ENCODE data around the gene UTP14C.
"Not testable (repeated sequence)": the region's sequence is repeated elsewhere in the genome, so short reads cannot be mapped to it uniquely, and the experiment has no call there.

The UTP14C gene

GRCh38 chr13:52024481-52024880 is at the start of gene UTP14C:
TSS of gene UTP14C (plus strand) at chr13:52024691. CDS start at chr13:52028805, 4,114 bp downstream.
- no peak for DNase-seq (ENCODE audit: low read depth in 2 of 3, low spot score in 1 of 3)

DNA sequence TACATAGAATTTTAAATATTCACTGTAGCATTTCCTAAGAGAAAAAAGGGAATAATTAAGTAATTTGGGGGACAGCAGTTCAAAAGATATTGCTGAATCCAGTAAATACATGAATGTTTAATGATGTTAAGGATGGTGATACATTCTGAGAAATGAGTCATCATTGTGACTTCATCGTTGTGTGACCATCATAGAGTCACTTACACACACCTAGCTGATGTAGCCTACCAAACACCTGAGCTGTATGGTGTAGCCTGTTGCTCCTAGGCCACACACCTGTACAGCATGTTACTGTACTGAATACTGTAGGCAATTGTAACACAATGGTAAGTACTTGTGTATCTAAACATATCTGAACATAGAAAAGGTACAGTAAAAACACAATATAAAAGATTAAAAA is 48.1 kb upstream of the UTP14C start:
- no peak for DNase-seq (ENCODE audit: low read depth in 2 of 3, low spot score in 1 of 3)

DNA sequence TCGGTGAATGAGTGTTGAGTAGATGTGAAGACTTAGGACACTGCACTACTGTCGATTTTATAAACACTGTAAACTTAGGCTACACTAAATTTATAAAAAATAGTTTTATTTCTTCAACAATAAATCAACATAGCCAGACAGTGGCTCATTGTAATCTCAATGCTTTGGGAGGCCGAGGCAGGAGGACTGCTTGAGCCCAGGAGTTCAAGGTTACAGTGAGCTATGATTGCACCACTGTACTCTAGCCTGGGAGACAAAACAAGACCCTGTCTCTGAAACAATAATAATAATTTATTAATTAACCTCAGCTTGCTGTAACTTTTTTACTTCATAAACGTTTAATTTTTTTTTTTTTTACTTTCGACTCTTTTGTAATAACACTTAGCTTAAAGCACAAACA is 47.6 kb upstream of the UTP14C start:
- no peak for DNase-seq (ENCODE audit: low read depth in 2 of 3, low spot score in 1 of 3)

DNA sequence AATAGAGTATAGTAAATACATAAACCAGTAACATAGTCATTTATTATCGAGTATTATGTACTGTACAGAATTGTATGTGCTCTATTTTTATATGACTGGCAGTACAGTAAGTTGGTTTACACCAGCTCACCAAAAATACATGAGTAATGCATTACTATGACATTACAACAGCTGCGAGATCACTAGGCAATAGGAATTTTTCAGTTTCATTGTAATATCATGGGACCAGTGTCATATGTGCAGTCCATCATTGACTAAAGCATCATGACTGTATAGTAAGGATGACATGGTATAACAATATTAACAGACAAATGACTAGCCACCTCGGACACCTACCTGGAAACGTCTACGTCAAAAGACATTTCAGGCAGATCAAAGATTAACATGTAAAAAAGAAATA is 46.9 kb upstream of the UTP14C start:
- no peak for DNase-seq (ENCODE audit: low read depth in 2 of 3, low spot score in 1 of 3)

DNA sequence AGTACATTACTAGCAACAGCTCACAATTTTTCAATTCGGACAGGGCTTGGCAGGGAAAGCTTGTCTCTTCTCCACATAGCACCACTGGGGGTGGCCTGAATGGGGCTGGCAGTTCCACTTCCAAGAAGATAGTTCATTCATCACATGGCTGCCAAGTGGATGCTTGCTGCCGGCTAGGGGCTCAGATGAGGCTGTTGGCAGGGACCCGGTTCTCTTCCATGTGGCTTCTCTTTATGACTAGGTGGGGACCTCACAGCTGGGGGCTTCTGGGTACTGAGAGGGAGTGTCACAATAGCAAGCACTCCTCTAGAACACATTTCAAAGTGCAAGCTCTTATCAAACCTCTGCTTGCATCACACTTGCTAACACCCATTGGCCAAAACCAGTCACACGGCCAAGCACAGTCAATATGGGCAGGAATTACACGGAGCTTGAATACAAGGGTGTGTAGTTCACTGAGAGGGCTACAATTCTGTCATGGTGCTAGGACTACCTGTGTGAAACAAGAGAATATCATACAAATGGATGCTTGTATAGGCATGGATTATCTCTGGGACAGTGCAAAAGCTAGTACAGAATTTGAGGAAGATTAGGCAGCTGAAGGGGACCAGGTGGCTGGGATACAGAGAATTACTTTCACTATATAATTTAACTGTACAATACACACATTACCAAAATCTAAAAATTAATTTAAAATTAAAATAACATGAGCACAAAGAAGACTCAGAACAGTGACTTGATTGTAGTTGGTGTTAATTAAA is 45.5 kb upstream of the UTP14C start:
- no peak for DNase-seq (ENCODE audit: low read depth in 2 of 3, low spot score in 1 of 3)

DNA sequence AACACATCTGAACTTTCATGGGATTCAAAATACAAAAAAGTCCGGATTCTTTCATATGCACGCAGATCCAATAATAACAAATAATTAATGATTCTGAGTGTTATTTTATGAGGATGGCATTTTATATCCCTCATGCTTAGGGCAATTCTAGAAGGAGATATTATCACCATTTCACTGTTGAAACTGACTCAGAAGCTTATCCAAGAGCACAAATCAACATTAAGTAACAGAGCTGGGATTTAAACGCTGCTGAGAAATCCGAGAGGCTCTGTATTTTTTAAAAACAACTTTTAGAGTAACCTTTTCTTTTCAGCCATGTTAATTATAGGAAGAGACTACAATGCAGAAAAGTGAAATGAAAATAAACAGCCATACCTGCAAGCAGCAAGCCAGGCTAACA is 43.6 kb upstream of the UTP14C start:
- no peak for DNase-seq (ENCODE audit: low read depth in 2 of 3, low spot score in 1 of 3)

DNA sequence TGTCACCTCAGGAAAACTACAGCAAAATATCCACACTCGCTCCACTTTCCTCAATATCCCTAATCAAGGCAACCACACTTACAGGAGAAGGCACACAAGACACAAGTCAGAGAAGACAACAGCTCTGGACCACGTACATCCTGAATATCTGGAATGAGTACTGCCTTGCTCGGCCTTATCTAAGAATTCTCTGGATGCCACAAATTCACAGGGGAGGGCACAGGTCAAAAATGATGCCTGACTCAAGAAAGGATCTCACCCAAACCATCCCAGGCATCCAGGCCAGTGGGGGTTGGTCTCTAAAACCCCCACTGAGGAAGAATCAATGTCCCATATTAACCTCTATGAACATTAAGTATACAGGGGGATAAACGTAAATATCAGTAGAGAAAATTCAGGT is 43.1 kb upstream of the UTP14C start:
- DNase-seq (ENCODE audit: low read depth in 2 of 3, low spot score in 1 of 3) = no peak

DNA sequence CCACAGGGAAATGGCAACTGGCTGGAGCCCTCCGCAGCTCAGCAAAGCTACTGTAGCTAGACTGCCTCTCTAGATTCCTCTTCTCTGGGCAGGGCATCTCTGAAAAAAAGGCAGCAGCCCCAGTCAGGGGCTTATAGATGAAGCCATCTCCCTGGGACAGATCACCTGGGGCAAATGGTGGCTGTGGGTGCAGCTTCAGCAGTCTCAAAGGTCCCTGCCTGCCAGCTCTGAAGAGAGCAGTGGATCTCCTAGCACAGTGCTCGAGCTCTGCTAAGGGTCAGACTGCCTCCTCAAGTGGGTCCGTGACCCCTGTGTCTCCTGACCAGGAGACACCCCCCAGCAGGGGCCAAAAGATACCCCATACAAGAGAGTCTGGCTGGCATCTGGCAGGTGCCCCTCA is 41.2 kb upstream of the UTP14C start:
- DNase-seq (ENCODE audit: low read depth in 2 of 3, low spot score in 1 of 3) = not testable (repeated sequence)

- not testable (repeated sequence) for DNase-seq (ENCODE audit: low read depth in 2 of 3, low spot score in 1 of 3)
Measured at GRCh38 chr13:51984904-51985303, 39.6 kb upstream of the UTP14C start.

- DNase-seq (ENCODE audit: low read depth in 2 of 3, low spot score in 1 of 3) = no peak
Measured at GRCh38 chr13:51988988-51989618, 35.4 kb upstream of the UTP14C start.

- DNase-seq (ENCODE audit: low read depth in 2 of 3, low spot score in 1 of 3) = no peak
Measured at GRCh38 chr13:51993713-51994112, 30.8 kb upstream of the UTP14C start.

DNA sequence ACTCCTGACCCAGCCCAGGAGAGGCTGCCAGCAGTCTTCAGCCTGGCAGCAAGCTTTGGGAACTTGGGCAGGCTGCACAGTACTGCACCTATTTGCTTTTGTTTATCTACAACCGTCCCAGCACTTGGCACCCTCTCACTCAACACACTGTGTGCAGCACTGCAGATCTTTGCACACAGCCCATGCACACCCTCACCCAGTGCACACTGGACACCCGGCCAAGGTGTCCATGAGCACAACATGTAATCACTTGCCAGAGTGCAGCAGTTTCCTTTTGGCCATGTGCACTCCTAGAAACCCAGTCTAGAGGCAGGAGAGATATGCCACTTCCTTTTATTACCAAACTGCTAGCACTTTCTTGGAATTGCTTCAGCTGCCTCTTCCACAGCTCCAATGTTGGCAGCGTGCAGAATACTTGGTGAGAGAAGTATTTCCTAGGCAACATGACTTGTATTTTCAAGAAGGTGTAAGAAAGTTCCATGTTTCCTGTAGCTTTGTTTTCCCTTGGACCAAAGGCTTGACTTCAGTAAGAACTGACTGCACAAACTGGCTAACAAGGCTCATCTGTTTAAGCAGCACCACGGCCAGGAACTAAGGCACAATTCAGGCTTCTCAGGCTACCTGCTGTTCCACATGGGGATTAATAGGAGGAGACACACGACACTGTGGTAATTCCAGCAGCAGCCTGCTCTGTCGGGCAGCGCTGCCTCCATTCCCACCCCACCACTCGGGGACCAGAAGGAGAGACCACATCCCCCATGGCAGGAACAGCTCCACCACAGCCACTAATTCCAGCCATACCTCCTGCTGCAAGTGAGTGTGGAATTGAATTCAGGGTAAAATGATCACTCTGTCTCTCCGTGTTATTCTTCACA is 28.6 kb upstream of the UTP14C start:
- DNase-seq (ENCODE audit: low read depth in 2 of 3, low spot score in 1 of 3) = no peak

DNA sequence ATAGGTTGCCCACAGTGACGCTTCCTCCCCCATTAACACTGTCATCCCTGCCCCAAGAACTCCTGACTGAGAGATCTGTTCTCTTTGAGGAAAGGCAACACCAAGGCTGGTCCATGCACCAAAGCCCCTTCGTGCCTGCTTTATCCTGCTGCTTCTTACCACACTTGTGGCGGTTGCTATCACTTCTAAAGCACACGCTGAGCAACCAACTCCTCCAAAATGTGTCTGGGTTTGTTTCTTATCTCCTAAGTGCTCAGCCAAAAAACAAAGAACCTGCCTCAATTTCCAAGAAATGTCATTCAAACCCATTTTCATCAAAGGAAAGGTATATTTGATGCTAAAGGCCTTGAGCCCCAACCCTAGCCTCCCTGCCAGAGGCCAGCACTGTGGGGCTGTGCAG is 27.9 kb upstream of the UTP14C start:
- DNase-seq (ENCODE audit: low read depth in 2 of 3, low spot score in 1 of 3) = no peak

DNA sequence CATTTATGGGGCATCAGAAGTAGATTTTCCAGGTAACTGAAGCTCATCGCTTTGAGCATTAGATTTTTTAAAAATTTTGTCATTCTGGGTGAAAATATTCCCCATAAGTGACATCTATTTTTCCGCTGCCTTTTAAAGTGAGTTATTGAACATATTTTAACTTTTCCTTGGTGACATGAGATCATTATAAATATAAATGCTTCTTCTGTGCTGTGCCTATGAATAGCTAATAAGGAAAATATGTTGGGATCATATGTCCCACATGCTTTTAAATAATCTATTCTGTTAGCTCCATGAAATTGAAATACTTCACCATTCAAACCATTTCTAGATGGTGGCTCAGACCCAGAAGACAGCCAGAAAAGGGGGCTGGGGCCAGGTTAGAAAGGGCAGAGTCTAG is 27.3 kb upstream of the UTP14C start:
- DNase-seq (ENCODE audit: low read depth in 2 of 3, low spot score in 1 of 3) = no peak

- no peak for DNase-seq (ENCODE audit: low read depth in 2 of 3, low spot score in 1 of 3)
Measured at GRCh38 chr13:51997641-51998330, 26.7 kb upstream of the UTP14C start.

DNA sequence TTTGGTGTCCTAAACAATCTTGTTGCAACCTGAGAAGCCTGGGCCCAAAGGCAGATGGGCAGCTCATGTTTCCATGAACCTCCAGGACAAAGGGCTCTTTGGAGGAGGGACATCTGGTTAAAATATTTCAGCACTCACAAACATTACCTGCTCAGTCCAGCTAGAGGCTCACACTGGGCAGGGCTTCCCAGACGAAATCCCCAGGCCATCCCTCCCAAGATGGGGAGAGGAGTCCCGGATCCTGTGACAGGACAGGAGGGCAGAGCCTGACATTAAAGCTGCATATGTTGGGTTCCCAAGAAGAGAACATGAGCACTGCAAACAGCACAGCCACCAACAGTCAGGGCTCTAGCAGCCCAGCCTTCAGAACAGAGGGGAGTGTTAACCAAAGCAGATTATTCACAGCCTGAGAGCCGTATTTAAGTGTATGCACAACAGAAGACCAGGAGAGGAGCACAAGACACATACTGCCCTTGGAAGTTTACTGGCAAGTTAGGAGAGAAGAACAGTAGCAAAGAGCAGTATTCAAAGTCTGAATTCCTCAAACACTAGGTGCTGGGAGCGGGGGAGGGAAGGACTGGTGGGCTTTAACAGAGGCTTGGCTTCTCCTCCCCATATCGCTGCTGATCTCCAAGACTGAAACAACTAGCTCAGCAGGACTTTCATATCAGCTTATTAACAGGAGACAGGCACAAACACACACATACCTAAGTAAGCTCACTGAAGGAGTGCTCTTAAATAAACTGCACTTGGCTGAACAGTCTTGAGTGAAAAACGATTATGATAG is 25.6 kb upstream of the UTP14C start:
- DNase-seq (ENCODE audit: low read depth in 2 of 3, low spot score in 1 of 3) = no peak

- DNase-seq (ENCODE audit: low read depth in 2 of 3, low spot score in 1 of 3) = no peak
Measured at GRCh38 chr13:51999510-51999911, 25.0 kb upstream of the UTP14C start.

- DNase-seq (ENCODE audit: low read depth in 2 of 3, low spot score in 1 of 3) = no peak
Measured at GRCh38 chr13:51999921-52000320, 24.6 kb upstream of the UTP14C start.

GRCh38 chr13:52001120-52001731 is 23.3 kb upstream of the UTP14C start:
- no peak for DNase-seq (ENCODE audit: low read depth in 2 of 3, low spot score in 1 of 3)

DNA sequence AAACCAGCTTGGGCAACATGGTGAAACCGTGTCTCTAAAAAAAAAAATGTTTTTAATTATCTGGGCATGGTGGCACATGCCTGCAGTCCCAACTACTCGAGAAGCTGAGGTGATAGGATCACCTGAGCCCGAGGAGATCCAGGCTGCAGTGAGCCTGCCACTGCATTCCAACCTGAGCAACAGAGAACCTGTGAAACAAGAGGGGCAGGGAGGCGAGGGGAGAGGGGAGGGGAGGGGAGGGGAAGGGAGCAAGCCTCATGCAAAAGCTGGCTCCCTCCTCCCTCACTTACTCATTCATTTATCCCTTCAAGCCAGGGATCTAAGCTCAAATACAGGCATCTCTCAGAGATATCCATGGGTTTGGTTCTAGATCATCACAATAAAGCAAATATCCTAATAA is 22.1 kb upstream of the UTP14C start:
- no peak for DNase-seq (ENCODE audit: low read depth in 2 of 3, low spot score in 1 of 3)

All from stimulated activated CD4-positive, alpha-beta T cell treated with anti-CD3 and anti-CD28 coated beads, Interleukin-12 subunit alpha, Interleukin-12 subunit beta, amount 100 ng/mL, for 48 hours (primary cell).